SK-N-MC (cell line): ENCODE data around the gene EI24.
"Not testable (repeated sequence)": the region's sequence is repeated elsewhere in the genome, so short reads cannot be mapped to it uniquely, and the experiment has no call there.

ENCODE experiments used
- DNase-seq: peaks from one replicate; pipeline ENCODE4 v3.0.0-alpha.2; 2011; ENCODE audit warnings: low read depth, low spot score
- H3K27ac ChIP-seq: fragments of 200-600 bp; sonication (generic); 2 replicates; pipeline ENCODE4 v1.5.1; 2016; ENCODE audit warnings: mixed run types
- H3K36me3 ChIP-seq: fragments of 200-600 bp; sonication (generic); 2 replicates; pipeline ENCODE4 v1.6.1; 2017; ENCODE audit warnings: antibody characterized with exemption, low read length, mixed read lengths; ENCODE audit not compliant: insufficient read depth
- H3K4me3 ChIP-seq: fragments of 200-600 bp; sonication (generic); 2 replicates; pipeline ENCODE4 v1.5.1; 2016
- H3K9ac ChIP-seq: fragments of 200-600 bp; sonication (generic); 2 replicates; pipeline ENCODE4 v1.8.0; 2017; ENCODE audit warnings: mixed run types, mixed read lengths; ENCODE audit not compliant: insufficient read length
- H3K9me3 ChIP-seq: fragments of 200-600 bp; sonication (generic); 2 replicates; pipeline ENCODE4 v1.6.1; 2017; ENCODE audit warnings: low read depth, mild to moderate bottlenecking, antibody characterized with exemption, low read length, moderate library complexity, mixed read lengths
- EZH2 ChIP-seq: fragments of 200-600 bp; sonication (generic); IDR thresholded peaks from one replicate; pipeline ENCODE4 v1.6.1; 2017; ENCODE audit warnings: antibody characterized with exemption
- FOXP2 ChIP-seq: optimal IDR thresholded peaks from 2 replicates; pipeline ENCODE3; 2011; ENCODE audit warnings: mild to moderate bottlenecking, moderate library complexity; ENCODE audit not compliant: insufficient read depth; ENCODE audit errors: extremely low read length, control extremely low read depth
- POLR2AphosphoS5 ChIP-seq: IDR thresholded peaks from 2 replicates; pipeline ENCODE4 v1.6.1; 2012; ENCODE audit warnings: mild to moderate bottlenecking, low read depth, low read length, borderline replicate concordance

The EI24 gene

GRCh38 chr11:125569915-125570621 is 791 bp downstream of the EI24 start:
- Histone ChIP-seq H3K4me3 (peak overlapping the region; percentile 93), H3K9me3 (no peaks in the 10 kb centered on the region), H3K27ac (no peak overlapping the region), H3K9ac (peak overlapping the region; percentile 95), H3K36me3 (peaks cover 28% of the 10 kb centered on the region)
- no peak for DNase-seq
- TF ChIP-seq FOXP2: no peak
- TF ChIP-seq EZH2: no peak
- TF ChIP-seq POLR2AphosphoS5: no peak

- no peaks in the 10 kb centered on the region for H3K9me3 ChIP-seq
- H3K36me3 ChIP-seq: peaks cover 36% of the 10 kb centered on the region
- no peak for DNase-seq
- H3K27ac ChIP-seq: no peak overlapping the region
- TF ChIP-seq EZH2 (no peak), POLR2AphosphoS5 (no peak), FOXP2 (no peak)
- H3K4me3 ChIP-seq: no peak overlapping the region
- H3K9ac ChIP-seq: peak overlapping the region; percentile 95
Measured at GRCh38 chr11:125570952-125571351, 1.7 kb downstream of the EI24 start.

GRCh38 chr11:125572916-125573315 is 3.6 kb downstream of the EI24 start:
- no peak for DNase-seq
- H3K36me3 ChIP-seq: peaks cover 54% of the 10 kb centered on the region
- no peak overlapping the region for H3K9ac ChIP-seq
- TF ChIP-seq FOXP2: no peak
- no peak for TF ChIP-seq POLR2AphosphoS5
- no peak for TF ChIP-seq EZH2
- no peak overlapping the region for H3K4me3 ChIP-seq
- H3K9me3 ChIP-seq: no peaks in the 10 kb centered on the region
- H3K27ac ChIP-seq: no peak overlapping the region

- not testable (repeated sequence) for H3K9ac ChIP-seq, H3K27ac ChIP-seq, H3K4me3 ChIP-seq, H3K9me3 ChIP-seq, DNase-seq
- peaks cover 91% of the 10 kb centered on the region for H3K36me3 ChIP-seq
Measured at GRCh38 chr11:125577181-125577580, 7.9 kb downstream of the EI24 start.

- Histone ChIP-seq H3K9me3 (no peaks in the 10 kb centered on the region), H3K4me3 (no peak overlapping the region), H3K27ac (no peak overlapping the region), H3K36me3 (peaks cover 92% of the 10 kb centered on the region), H3K9ac (no peak overlapping the region)
- TF ChIP-seq EZH2 (no peak), FOXP2 (no peak), POLR2AphosphoS5 (no peak)
- DNase-seq: no peak
Measured at GRCh38 chr11:125578783-125579182, 9.5 kb downstream of the EI24 start.

- Histone ChIP-seq H3K27ac (no peak overlapping the region), H3K9ac (no peak overlapping the region), H3K9me3 (no peaks in the 10 kb centered on the region), H3K36me3 (peaks cover 88% of the 10 kb centered on the region), H3K4me3 (no peak overlapping the region)
- TF ChIP-seq EZH2: no peak
- TF ChIP-seq FOXP2: no peak
- no peak for TF ChIP-seq POLR2AphosphoS5
- no peak for DNase-seq
Measured at GRCh38 chr11:125579811-125580210, 10.5 kb downstream of the EI24 start.

GRCh38 chr11:125583496-125583895 is 14.2 kb downstream of the EI24 start:
- H3K4me3 ChIP-seq: no peak overlapping the region
- no peak for TF ChIP-seq FOXP2
- no peak for TF ChIP-seq EZH2
- TF ChIP-seq POLR2AphosphoS5: no peak
- H3K27ac ChIP-seq: no peak overlapping the region
- no peaks in the 10 kb centered on the region for H3K9me3 ChIP-seq
- peaks cover 56% of the 10 kb centered on the region for H3K36me3 ChIP-seq
- no peak for DNase-seq
- no peak overlapping the region for H3K9ac ChIP-seq

- peak overlapping the region; percentile 31; the same call in 1 of the 2 replicates for H3K27ac ChIP-seq
- peaks cover 37% of the 10 kb centered on the region for H3K36me3 ChIP-seq
- no peaks in the 10 kb centered on the region for H3K9me3 ChIP-seq
- H3K4me3 ChIP-seq: no peak overlapping the region
- DNase-seq: no peak
- TF ChIP-seq POLR2AphosphoS5: no peak
- TF ChIP-seq FOXP2: no peak
- H3K9ac ChIP-seq: no peak overlapping the region
Measured at GRCh38 chr11:125585487-125585886, 16.2 kb downstream of the EI24 start.

GRCh38 chr11:125586623-125587022 is 17.3 kb downstream of the EI24 start:
- Histone ChIP-seq H3K36me3 (peaks cover 30% of the 10 kb centered on the region), H3K27ac (no peak overlapping the region), H3K4me3 (no peak overlapping the region), H3K9me3 (no peaks in the 10 kb centered on the region), H3K9ac (no peak overlapping the region)
- DNase-seq: no peak
- no peak for TF ChIP-seq POLR2AphosphoS5
- no peak for TF ChIP-seq EZH2
- TF ChIP-seq FOXP2: no peak
